Parathyroid adenoma (tissue), 2 donors: ENCODE results near the gene MOSMO.

Source experiments
- H2AFZ ChIP-seq: fragments of 300-600 bp; sonication (generic); one replicate; pipeline ENCODE4 v1.7.0; 2017; ENCODE audit warnings: antibody characterized with exemption, mild to moderate bottlenecking
- H3K27ac ChIP-seq: fragments of 300-600 bp; sonication (generic); one replicate; pipeline ENCODE4 v1.7.0; 2017
- H3K27me3 ChIP-seq: fragments of 300-600 bp; sonication (generic); one replicate; pipeline ENCODE4 v1.7.0; 2017; ENCODE audit warnings: low read length; ENCODE audit not compliant: control insufficient read depth, insufficient read depth
- H3K36me3 ChIP-seq: fragments of 300-600 bp; sonication (generic); one replicate; pipeline ENCODE4 v1.7.0; 2017; ENCODE audit warnings: low read length; ENCODE audit not compliant: control insufficient read depth, insufficient read depth
- H3K4me1 ChIP-seq: fragments of 300-600 bp; sonication (generic); one replicate; pipeline ENCODE4 v1.7.0; 2017; ENCODE audit warnings: control low read depth
- H3K4me2 ChIP-seq: fragments of 300-600 bp; sonication (generic); one replicate; pipeline ENCODE4 v1.7.0; 2017; ENCODE audit warnings: low read length
- H3K4me3 ChIP-seq: fragments of 300-600 bp; sonication (generic); one replicate; pipeline ENCODE4 v1.7.0; 2017; ENCODE audit warnings: low read depth, low read length
- H3K79me2 ChIP-seq: fragments of 300-600 bp; sonication (generic); one replicate; pipeline ENCODE4 v1.7.0; 2017; ENCODE audit warnings: control low read depth
- H3K9ac ChIP-seq: fragments of 300-600 bp; sonication (generic); one replicate; pipeline ENCODE4 v1.7.0; 2017; ENCODE audit warnings: mild to moderate bottlenecking
- H3K9me3 ChIP-seq: fragments of 300-600 bp; sonication (generic); one replicate; pipeline ENCODE4 v1.7.0; 2017; ENCODE audit warnings: low read length; ENCODE audit not compliant: control insufficient read depth
- TF ChIP-seq, protein P1 (sequence below): fragments of 300-600 bp; sonication (generic); IDR thresholded peaks from one replicate; pipeline ENCODE4 v1.7.0; 2017; ENCODE audit warnings: antibody characterized with exemption, mild to moderate bottlenecking
- donor health status: primary hyperparathyroidism.

Gene MOSMO

GRCh38 chr16:22007509-22008214, at the start of gene MOSMO:
TSS of gene MOSMO (plus strand) at chr16:22008111. CDS start at chr16:22008302, 191 bp downstream.
- TF ChIP-seq, protein P1, sequence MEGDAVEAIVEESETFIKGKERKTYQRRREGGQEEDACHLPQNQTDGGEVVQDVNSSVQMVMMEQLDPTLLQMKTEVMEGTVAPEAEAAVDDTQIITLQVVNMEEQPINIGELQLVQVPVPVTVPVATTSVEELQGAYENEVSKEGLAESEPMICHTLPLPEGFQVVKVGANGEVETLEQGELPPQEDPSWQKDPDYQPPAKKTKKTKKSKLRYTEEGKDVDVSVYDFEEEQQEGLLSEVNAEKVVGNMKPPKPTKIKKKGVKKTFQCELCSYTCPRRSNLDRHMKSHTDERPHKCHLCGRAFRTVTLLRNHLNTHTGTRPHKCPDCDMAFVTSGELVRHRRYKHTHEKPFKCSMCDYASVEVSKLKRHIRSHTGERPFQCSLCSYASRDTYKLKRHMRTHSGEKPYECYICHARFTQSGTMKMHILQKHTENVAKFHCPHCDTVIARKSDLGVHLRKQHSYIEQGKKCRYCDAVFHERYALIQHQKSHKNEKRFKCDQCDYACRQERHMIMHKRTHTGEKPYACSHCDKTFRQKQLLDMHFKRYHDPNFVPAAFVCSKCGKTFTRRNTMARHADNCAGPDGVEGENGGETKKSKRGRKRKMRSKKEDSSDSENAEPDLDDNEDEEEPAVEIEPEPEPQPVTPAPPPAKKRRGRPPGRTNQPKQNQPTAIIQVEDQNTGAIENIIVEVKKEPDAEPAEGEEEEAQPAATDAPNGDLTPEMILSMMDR: no peak
- peak within 1 kb of the TSS; percentile 98 for H2AFZ ChIP-seq
- H3K4me1 ChIP-seq: peaks cover 11% of the 10 kb centered on the region
- peak within 1 kb of the TSS; percentile 96 for H3K4me2 ChIP-seq
- H3K27ac ChIP-seq: peak within 1 kb of the TSS; percentile 78
- peak within 1 kb of the TSS; percentile 73 for H3K9ac ChIP-seq
- H3K9me3 ChIP-seq: no peaks in the 10 kb centered on the region
- H3K36me3 ChIP-seq: no peaks in the 10 kb centered on the region
- peaks cover 38% of the 10 kb centered on the region for H3K79me2 ChIP-seq
- H3K27me3 ChIP-seq: no peaks in the 10 kb centered on the region
- peak within 1 kb of the TSS; percentile 86 for H3K4me3 ChIP-seq

DNA sequence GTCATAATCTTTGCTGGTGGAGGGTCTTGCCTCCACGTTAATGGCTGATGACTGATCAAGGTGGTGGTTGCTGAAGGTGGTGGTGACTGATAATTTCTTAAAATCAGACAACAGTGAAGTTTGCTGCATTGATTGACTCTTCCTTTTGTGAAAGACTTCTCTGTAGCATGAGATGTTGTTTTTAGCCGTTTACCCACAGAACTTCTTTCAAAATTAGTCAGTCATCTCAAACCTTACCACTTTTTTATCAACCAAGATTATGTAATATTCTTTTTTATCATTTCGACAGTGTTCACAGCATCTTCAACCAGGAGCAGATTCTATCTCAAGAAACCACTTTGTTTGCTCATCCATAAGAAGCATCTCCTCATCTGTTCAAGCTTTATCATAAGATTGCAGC, 48.9 kb upstream of the MOSMO start:
- Histone ChIP-seq H3K4me1 (peaks cover 4% of the 10 kb centered on the region), H3K9ac (no peak overlapping the region), H3K79me2 (peaks cover 15% of the 10 kb centered on the region), H3K9me3 (no peaks in the 10 kb centered on the region), H2AFZ (no peak overlapping the region), H3K27ac (no peak overlapping the region), H3K36me3 (no peaks in the 10 kb centered on the region), H3K27me3 (no peaks in the 10 kb centered on the region), H3K4me2 (no peak overlapping the region), H3K4me3 (no peak overlapping the region)
- TF ChIP-seq, protein P1: no peak

- H3K27ac ChIP-seq: no peak overlapping the region
Observed at GRCh38 chr16:21962475-21962874, 45.4 kb upstream of the MOSMO start.

GRCh38 chr16:21963887-21964286, 44.0 kb upstream of the MOSMO start:
- no peak overlapping the region for H2AFZ ChIP-seq
- no peaks in the 10 kb centered on the region for H3K4me1 ChIP-seq
- H3K9ac ChIP-seq: no peak overlapping the region
- no peak overlapping the region for H3K27ac ChIP-seq
- peaks cover 4% of the 10 kb centered on the region for H3K36me3 ChIP-seq
- H3K9me3 ChIP-seq: no peaks in the 10 kb centered on the region
- TF ChIP-seq, protein P1: no peak
- H3K27me3 ChIP-seq: no peaks in the 10 kb centered on the region
- H3K4me3 ChIP-seq: no peak overlapping the region
- peaks cover 3% of the 10 kb centered on the region for H3K79me2 ChIP-seq
- H3K4me2 ChIP-seq: no peak overlapping the region

More at GRCh38 chr16:21962475-21962874, 45.4 kb upstream of the MOSMO start:
- Histone ChIP-seq H3K4me2 (no peak overlapping the region), H3K27me3 (no peaks in the 10 kb centered on the region), H3K9me3 (no peaks in the 10 kb centered on the region), H3K4me1 (no peaks in the 10 kb centered on the region), H2AFZ (no peak overlapping the region), H3K36me3 (peaks cover 4% of the 10 kb centered on the region), H3K79me2 (peaks cover 3% of the 10 kb centered on the region), H3K9ac (no peak overlapping the region), H3K4me3 (no peak overlapping the region)
- TF ChIP-seq, protein P1: no peak

- no peaks in the 10 kb centered on the region for H3K9me3 ChIP-seq
- H3K36me3 ChIP-seq: peaks cover 4% of the 10 kb centered on the region
- TF ChIP-seq, protein P1: no peak
- H3K27ac ChIP-seq: no peak overlapping the region
- H3K9ac ChIP-seq: no peak overlapping the region
- no peak overlapping the region for H3K4me3 ChIP-seq
- no peak overlapping the region for H3K4me2 ChIP-seq
- no peaks in the 10 kb centered on the region for H3K27me3 ChIP-seq
- no peaks in the 10 kb centered on the region for H3K4me1 ChIP-seq
- peaks cover 3% of the 10 kb centered on the region for H3K79me2 ChIP-seq
- H2AFZ ChIP-seq: no peak overlapping the region
Observed at GRCh38 chr16:21964353-21964752, 43.6 kb upstream of the MOSMO start.
